ENCODE results near the gene LRP1-AS.
A peak's percentile ranks its signal among the peaks of the same experiment; 100 is the strongest.

The LRP1-AS gene

DNA sequence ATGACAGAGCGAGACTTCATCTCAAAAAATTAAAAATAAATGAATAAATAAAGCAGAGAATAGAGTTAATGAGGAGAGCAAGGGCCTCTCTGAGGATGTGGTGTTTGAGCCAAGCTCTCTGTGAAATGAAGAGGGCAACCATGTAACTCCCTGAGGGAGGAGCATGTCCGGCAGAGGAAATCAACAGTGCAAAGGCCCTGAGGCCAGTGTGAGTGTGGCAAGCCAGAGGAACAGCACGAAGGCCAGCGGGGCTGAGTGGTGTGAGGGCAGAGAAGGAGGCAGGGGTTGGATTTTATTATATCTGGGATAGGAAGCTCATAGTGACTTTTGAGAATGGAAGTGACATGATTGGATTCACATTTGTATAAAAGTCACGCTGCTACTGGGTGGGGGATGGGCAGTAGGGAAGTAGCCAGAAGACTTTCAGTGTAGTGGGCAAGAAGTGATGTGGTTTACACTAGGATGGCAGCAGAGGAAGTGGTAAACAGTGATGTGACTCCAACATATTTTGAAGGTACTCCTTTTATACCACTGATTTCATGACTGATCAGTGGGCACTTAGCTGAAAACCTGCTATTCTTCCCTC is 10.3 kb upstream of the LRP1-AS start:
- Histone ChIP-seq H3K4me1 (peaks cover 29% of the 10 kb centered on the region), H3K9me3 (no peaks in the 10 kb centered on the region; the same call in none of the 2 replicates), H3K27me3 (no peaks in the 10 kb centered on the region), H3K4me3 (ENCODE audit: low read depth, low read length) (no peak overlapping the region), H3K36me3 (no peaks in the 10 kb centered on the region)
- DNase-seq = no peak
- TF ChIP-seq, protein P1, sequence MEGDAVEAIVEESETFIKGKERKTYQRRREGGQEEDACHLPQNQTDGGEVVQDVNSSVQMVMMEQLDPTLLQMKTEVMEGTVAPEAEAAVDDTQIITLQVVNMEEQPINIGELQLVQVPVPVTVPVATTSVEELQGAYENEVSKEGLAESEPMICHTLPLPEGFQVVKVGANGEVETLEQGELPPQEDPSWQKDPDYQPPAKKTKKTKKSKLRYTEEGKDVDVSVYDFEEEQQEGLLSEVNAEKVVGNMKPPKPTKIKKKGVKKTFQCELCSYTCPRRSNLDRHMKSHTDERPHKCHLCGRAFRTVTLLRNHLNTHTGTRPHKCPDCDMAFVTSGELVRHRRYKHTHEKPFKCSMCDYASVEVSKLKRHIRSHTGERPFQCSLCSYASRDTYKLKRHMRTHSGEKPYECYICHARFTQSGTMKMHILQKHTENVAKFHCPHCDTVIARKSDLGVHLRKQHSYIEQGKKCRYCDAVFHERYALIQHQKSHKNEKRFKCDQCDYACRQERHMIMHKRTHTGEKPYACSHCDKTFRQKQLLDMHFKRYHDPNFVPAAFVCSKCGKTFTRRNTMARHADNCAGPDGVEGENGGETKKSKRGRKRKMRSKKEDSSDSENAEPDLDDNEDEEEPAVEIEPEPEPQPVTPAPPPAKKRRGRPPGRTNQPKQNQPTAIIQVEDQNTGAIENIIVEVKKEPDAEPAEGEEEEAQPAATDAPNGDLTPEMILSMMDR (IDR thresholded peaks at IDR 0.05; ENCODE audit: low read depth, low read length) = no peak

DNA sequence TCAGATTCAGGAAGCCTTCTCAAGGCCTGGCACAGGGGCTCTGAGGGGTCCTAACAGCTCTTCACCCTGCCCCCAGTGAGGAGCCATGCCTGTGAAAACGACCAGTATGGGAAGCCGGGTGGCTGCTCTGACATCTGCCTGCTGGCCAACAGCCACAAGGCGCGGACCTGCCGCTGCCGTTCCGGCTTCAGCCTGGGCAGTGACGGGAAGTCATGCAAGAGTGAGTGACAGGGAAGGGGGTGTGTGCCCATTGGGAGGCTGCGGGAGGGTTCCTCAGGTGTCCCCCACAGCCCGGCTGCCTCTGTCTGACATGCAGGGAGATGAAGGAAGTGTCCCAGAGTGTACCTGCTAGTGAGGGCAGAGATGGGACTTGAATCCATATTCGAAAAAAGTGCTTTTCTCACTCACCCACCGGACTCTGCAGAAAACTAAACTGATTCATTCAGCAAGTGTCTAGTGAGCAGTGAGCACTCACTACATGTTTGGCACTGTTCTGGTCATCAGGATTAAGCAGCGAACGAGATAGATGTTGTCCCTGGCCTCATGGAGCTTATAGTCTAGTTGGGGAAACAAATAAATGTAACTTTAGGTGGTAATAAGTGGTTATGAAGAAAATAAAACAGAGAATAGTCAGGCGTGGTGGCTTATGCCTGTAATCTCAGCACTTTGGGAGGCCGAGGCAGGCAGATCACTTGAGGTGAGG is 9.4 kb upstream of the LRP1-AS start:
- TF ChIP-seq, protein P1 (IDR thresholded peaks at IDR 0.05; ENCODE audit: low read depth, low read length) = no peak
- no peaks in the 10 kb centered on the region for H3K27me3 ChIP-seq
- H3K4me1 ChIP-seq = peaks cover 29% of the 10 kb centered on the region
- no peak overlapping the region for H3K4me3 ChIP-seq (ENCODE audit: low read depth, low read length)
- DNase-seq = no peak
- no peaks in the 10 kb centered on the region; the same call in none of the 2 replicates for H3K9me3 ChIP-seq
- H3K36me3 ChIP-seq = no peaks in the 10 kb centered on the region

DNA sequence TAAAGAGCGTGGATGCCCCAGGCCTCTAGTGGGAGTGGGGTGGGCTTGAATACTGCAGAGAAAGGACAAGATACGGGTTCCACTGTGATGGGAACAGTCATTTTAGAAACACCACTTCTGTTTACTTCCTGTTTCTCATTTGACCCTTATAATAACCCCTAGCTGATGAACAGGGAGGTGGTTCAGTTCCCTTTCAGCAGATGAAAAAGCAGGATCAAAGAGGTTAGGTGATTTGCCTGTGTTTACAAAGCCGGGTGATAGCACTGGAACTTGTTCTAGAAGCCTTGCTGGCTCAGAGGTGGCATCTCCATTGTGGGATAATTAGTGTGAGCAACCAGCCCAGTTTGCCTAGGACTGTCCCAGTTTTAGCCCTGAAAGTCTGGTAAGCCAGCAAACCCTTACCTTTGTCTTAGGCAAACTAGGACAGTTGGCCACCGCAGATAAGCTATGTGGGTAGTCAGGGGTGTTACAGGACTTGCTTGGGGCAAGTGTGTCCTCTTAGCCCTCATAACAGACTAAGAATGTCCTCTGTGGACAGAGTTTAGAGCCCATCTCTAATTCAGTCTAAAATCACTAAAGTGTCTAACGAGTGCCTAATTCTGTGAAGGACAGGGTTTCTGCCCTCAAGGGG is 7.5 kb upstream of the LRP1-AS start:
- no peaks in the 10 kb centered on the region for H3K36me3 ChIP-seq
- TF ChIP-seq, protein P1 (IDR thresholded peaks at IDR 0.05; ENCODE audit: low read depth, low read length) = no peak
- H3K27me3 ChIP-seq = no peaks in the 10 kb centered on the region
- no peak overlapping the region for H3K4me3 ChIP-seq (ENCODE audit: low read depth, low read length)
- no peak for DNase-seq
- no peaks in the 10 kb centered on the region; the same call in none of the 2 replicates for H3K9me3 ChIP-seq
- H3K4me1 ChIP-seq = peaks cover 29% of the 10 kb centered on the region

DNA sequence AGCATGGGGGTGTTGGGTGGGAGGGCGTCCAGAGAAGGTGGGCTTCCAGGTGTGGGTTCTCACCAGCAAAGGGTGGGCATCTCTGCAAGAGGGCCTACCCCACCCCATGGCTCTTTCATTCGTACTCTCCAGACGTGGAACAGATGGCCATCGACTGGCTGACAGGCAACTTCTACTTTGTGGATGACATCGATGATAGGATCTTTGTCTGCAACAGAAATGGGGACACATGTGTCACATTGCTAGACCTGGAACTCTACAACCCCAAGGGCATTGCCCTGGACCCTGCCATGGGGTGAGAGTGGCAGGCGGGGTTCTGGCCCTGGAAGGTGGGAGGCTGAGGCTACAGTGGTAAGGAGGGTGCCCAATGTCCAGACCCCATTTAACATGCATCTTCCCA is 6.7 kb upstream of the LRP1-AS start:
- Histone ChIP-seq H3K36me3 (no peaks in the 10 kb centered on the region), H3K27me3 (no peaks in the 10 kb centered on the region), H3K4me3 (ENCODE audit: low read depth, low read length) (no peak overlapping the region), H3K9me3 (no peaks in the 10 kb centered on the region; the same call in none of the 2 replicates), H3K4me1 (peaks cover 28% of the 10 kb centered on the region)
- peak; percentile 32 for DNase-seq
- TF ChIP-seq, protein P1 (IDR thresholded peaks at IDR 0.05; ENCODE audit: low read depth, low read length) = no peak

DNA sequence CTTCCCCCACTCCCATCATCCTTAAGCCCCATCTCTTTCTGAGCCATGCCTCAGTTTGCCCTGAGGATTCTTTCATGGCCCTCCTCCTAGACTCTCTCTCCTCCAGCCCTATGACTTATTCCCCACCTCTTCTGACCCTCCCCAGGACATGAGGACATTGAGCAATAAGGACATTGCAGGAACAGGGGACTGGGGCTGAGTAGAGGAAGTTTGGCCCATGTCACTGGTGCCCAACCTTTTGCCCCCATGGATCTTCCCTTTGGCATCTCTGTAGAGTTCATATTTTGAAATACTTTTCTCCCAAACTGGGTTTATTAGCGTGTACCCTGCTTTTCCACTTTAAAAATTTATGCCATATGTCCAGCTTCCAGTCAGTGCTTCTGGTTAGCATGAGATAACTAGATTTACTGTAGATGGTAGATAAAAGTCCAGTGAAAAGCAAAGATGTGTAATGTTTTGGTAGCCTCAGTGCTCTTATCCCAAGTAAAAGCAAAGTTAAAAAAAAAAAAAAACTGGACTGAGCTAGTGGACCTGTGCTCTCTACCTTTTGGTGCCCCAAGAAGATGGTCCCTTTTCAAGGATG is 6.1 kb upstream of the LRP1-AS start:
- Histone ChIP-seq H3K9me3 (no peaks in the 10 kb centered on the region; the same call in none of the 2 replicates), H3K36me3 (no peaks in the 10 kb centered on the region), H3K4me1 (peaks cover 24% of the 10 kb centered on the region), H3K4me3 (ENCODE audit: low read depth, low read length) (no peak overlapping the region), H3K27me3 (no peaks in the 10 kb centered on the region)
- no peak for DNase-seq
- TF ChIP-seq, protein P1 (IDR thresholded peaks at IDR 0.05; ENCODE audit: low read depth, low read length) = no peak
